SK-N-SH (cell line): ENCODE data around the gene MAGI3. TPM values are rescaled to one million over a fixed set of nuclear protein-coding genes. Genes with fewer than 3 reads are reported as not detected.

ENCODE experiments used
- CTCF ChIA-PET: fragments of 300-600, 350-600 bp; formaldehyde crosslinking; extraction: SDS; loops from one replicate; lab custom pipeline; 2021; lab: Yijun Ruan, JAX
- POLR2A ChIA-PET: fragments of 350-600 bp; sonication (Branson Sonifier 250); formaldehyde crosslinking; extraction: SDS; loops from one replicate; lab custom pipeline; 2020; ENCODE audit warnings: antibody characterized with exemption, inconsistent platforms; lab: Yijun Ruan, JAX
- DNase-seq: peaks from one replicate; pipeline ENCODE4 v3.0.0; 2012
- H2AFZ ChIP-seq: fragments of 200-600 bp; sonication (generic); 2 replicates; pipeline ENCODE4 v1.8.1; 2016; ENCODE audit warnings: antibody characterized with exemption, mild to moderate bottlenecking, low read depth
- H3F3A ChIP-seq: fragments of 200-600 bp; sonication (generic); replicated peaks from 2 replicates; pipeline ENCODE3; 2016; ENCODE audit warnings: antibody characterized with exemption, mild to moderate bottlenecking; ENCODE audit not compliant: insufficient read depth
- H3K27ac ChIP-seq, 2 experiments: fragments of 200-500 bp in 1 of 2; fragments of 200-600 bp in 1 of 2; sonication (Bioruptor generic) in 1 of 2; sonication (generic), shearing (Covaris generic) in 1 of 2; 2 replicates each; pipeline versions ENCODE4 v1.5.1 to v1.6.1; 2014 to 2016; ENCODE audit warnings: low read depth in 2 of 2, inconsistent platforms in 1 of 2, low read length in 1 of 2, mild to moderate bottlenecking in 1 of 2, mixed read lengths in 1 of 2
- H3K27me3 ChIP-seq: fragments of 200-600 bp; sonication (generic), shearing (Covaris generic); 2 replicates; pipeline ENCODE4 v1.6.1; 2016; ENCODE audit warnings: mixed run types; ENCODE audit not compliant: insufficient read depth
- H3K36me3 ChIP-seq, 2 experiments: fragments of 200-500 bp in 1 of 2; fragments of 200-600 bp in 1 of 2; sonication (Bioruptor generic) in 1 of 2; sonication (generic) in 1 of 2; replicated peaks in 1 of 2; 2 replicates each; pipeline versions ENCODE3 to v1.5.1; 2014 to 2016; ENCODE audit warnings: low read length in 1 of 2, mild to moderate bottlenecking in 1 of 2; ENCODE audit not compliant: insufficient read depth in 2 of 2, control insufficient read depth in 1 of 2
- H3K4me1 ChIP-seq, 2 experiments: fragments of 200-500 bp in 1 of 2; fragments of 200-600 bp in 1 of 2; sonication (Bioruptor generic) in 1 of 2; sonication (generic), shearing (Covaris generic) in 1 of 2; 2 replicates each; pipeline versions ENCODE4 v1.5.1 to v1.6.1; 2014 to 2016; ENCODE audit warnings: low read depth in 1 of 2, low read length in 1 of 2, mixed run types in 1 of 2; ENCODE audit not compliant: insufficient read depth in 2 of 2, control insufficient read depth in 1 of 2
- H3K4me2 ChIP-seq: fragments of 200-600 bp; sonication (generic), shearing (Covaris generic); 2 replicates; pipeline ENCODE4 v1.6.1; 2017; ENCODE audit warnings: mixed run types
- H3K4me3 ChIP-seq, 2 experiments: fragments of 200-500 bp in 1 of 2; fragments of 200-600 bp in 1 of 2; sonication (Bioruptor generic) in 1 of 2; sonication (generic), shearing (Covaris generic) in 1 of 2; 2 replicates each; pipeline versions ENCODE4 v1.5.1 to v1.8.1; 2014 to 2016; ENCODE audit warnings: low read depth in 2 of 2, inconsistent platforms in 1 of 2, low read length in 1 of 2, mild to moderate bottlenecking in 1 of 2, mixed read lengths in 1 of 2, moderate library complexity in 1 of 2
- H3K79me2 ChIP-seq: fragments of 200-600 bp; sonication (generic); 2 replicates; pipeline ENCODE4 v1.8.1; 2017; ENCODE audit warnings: mild to moderate bottlenecking; ENCODE audit not compliant: insufficient read depth
- H3K9ac ChIP-seq: fragments of 200-600 bp; sonication (generic); 2 replicates; pipeline ENCODE4 v1.6.1; 2017; ENCODE audit warnings: mixed run types
- H3K9me2 ChIP-seq: fragments of 200-600 bp; sonication (generic); 2 replicates; pipeline ENCODE4 v1.6.1; 2017; ENCODE audit warnings: mixed run types
- H3K9me3 ChIP-seq: fragments of 200-600 bp; sonication (generic); 2 replicates; pipeline ENCODE4 v1.6.1; 2017; ENCODE audit warnings: mixed run types, mild to moderate bottlenecking, moderate library complexity
- H4K20me1 ChIP-seq: fragments of 200-600 bp; sonication (generic); 2 replicates; pipeline ENCODE4 v1.6.1; 2017; ENCODE audit warnings: mild to moderate bottlenecking, mixed run types; ENCODE audit not compliant: insufficient read depth
- CTCF ChIP-seq: fragments of 200-600 bp; sonication (generic); IDR thresholded peaks from 2 replicates; pipeline ENCODE4 v1.6.1; 2017; ENCODE audit warnings: antibody characterized with exemption, mild to moderate bottlenecking, moderate library complexity
- ELF1 ChIP-seq: IDR thresholded peaks from 2 replicates; pipeline ENCODE4 v1.4.0; 2012
- EP300 ChIP-seq, 2 experiments: IDR thresholded peaks; 2 replicates each; pipeline versions ENCODE4 v1.4.0 to v1.6.1; 2012; ENCODE audit warnings: borderline replicate concordance in 1 of 2, low read depth in 1 of 2, low read length in 1 of 2
- EZH2phosphoT487 ChIP-seq: fragments of 200-600 bp; sonication (generic); IDR thresholded peaks from 2 replicates; pipeline ENCODE4 v1.6.1; 2017; ENCODE audit warnings: low read depth, mixed run types, mild to moderate bottlenecking, antibody characterized with exemption, moderate library complexity, borderline replicate concordance
- FOXJ3 ChIP-seq: sonication (generic); formaldehyde crosslinking; IDR thresholded peaks from 2 replicates; pipeline ENCODE4 v1.5.1; 2020; ENCODE audit warnings: mild to moderate bottlenecking, missing genetic modification reagents
- GABPA ChIP-seq: IDR thresholded peaks from 2 replicates; pipeline ENCODE4 v1.4.0; 2012; ENCODE audit warnings: low read depth, mild to moderate bottlenecking
- IRF3 ChIP-seq: fragments of 150-350 bp; IDR thresholded peaks from 2 replicates; pipeline ENCODE4 v1.6.1; 2016; ENCODE audit warnings: mild to moderate bottlenecking, low read depth, low read length
- JUND ChIP-seq: IDR thresholded peaks from 2 replicates; pipeline ENCODE4 v1.4.0; 2012
- MEF2A ChIP-seq: IDR thresholded peaks from 2 replicates; pipeline ENCODE4 v1.4.0; 2012; ENCODE audit warnings: low read depth, borderline replicate concordance
- MXI1 ChIP-seq: IDR thresholded peaks from 2 replicates; pipeline ENCODE4 v1.6.1; 2012; ENCODE audit warnings: mild to moderate bottlenecking, low read depth, low read length, improper control_type of control experiment
- NRF1 ChIP-seq: IDR thresholded peaks from 2 replicates; pipeline ENCODE4 v1.6.1; 2012; ENCODE audit warnings: low read depth, mild to moderate bottlenecking, low read length
- RAD21 ChIP-seq: IDR thresholded peaks from 2 replicates; pipeline ENCODE4 v1.6.1; 2012; ENCODE audit warnings: mild to moderate bottlenecking, low read length
- RCOR1 ChIP-seq: fragments of 150-350 bp; IDR thresholded peaks from 2 replicates; pipeline ENCODE4 v1.6.1; 2017; ENCODE audit warnings: antibody characterized with exemption, low read length
- REST ChIP-seq: IDR thresholded peaks from 2 replicates; pipeline ENCODE4 v1.6.1; 2012; ENCODE audit warnings: mild to moderate bottlenecking, low read depth, low read length, moderate library complexity
- RFX5 ChIP-seq: IDR thresholded peaks from 2 replicates; pipeline ENCODE4 v1.6.1; 2012; ENCODE audit warnings: mild to moderate bottlenecking, improper control_type of control experiment, low read length
- RXRA ChIP-seq: IDR thresholded peaks from 2 replicates; pipeline ENCODE4 v1.4.0; 2012; ENCODE audit warnings: low read depth, mild to moderate bottlenecking, borderline replicate concordance
- SIN3A ChIP-seq: IDR thresholded peaks from 2 replicates; pipeline ENCODE4 v1.6.1; 2012; ENCODE audit warnings: low read depth, mild to moderate bottlenecking, low read length, moderate library complexity, borderline replicate concordance
- SMC3 ChIP-seq: IDR thresholded peaks from 2 replicates; pipeline ENCODE4 v1.6.1; 2012; ENCODE audit warnings: low read depth, low read length, improper control_type of control experiment
- TCF12 ChIP-seq: IDR thresholded peaks from 2 replicates; pipeline ENCODE4 v1.4.0; 2012
- USF1 ChIP-seq: IDR thresholded peaks from 2 replicates; pipeline ENCODE4 v1.4.0; 2012; ENCODE audit warnings: low read depth, borderline replicate concordance
- polyA plus RNA-seq, 3 experiments: library from polyadenylated mRNA; depleted of rRNA; stranded (reverse); fragments of >200 nt; gene quantifications; 2 replicates each; pipeline ENCODE4 v1.2.3, GENCODE V29; 2012

MAGI3 gene
- polyA plus RNA-seq, 1 of the 3 experiments (the other 2 are of a cell fraction): 2.9 TPM

- TF ChIP-seq IRF3: no peak
- no peak for TF ChIP-seq NRF1
- no peak for TF ChIP-seq MXI1
- TF ChIP-seq RFX5: no peak
- no peak for TF ChIP-seq MEF2A
These were observed 39.3 kb downstream of the MAGI3 start (continued) for GRCh38 chr1:113429461-113430153.

GRCh38 chr1:113433184-113433583, 42.9 kb downstream of the MAGI3 start:
- no peak for TF ChIP-seq SIN3A
- no peak for TF ChIP-seq ELF1
- no peak for TF ChIP-seq RFX5
- TF ChIP-seq SMC3: no peak
- TF ChIP-seq EP300 (IDR thresholded peaks at IDR 0.05; ENCODE audit: borderline replicate concordance in 1 of 2, low read depth in 1 of 2, low read length in 1 of 2): no peak
- TF ChIP-seq GABPA: no peak
- no peak for TF ChIP-seq MEF2A
- no peak for TF ChIP-seq EZH2phosphoT487
- TF ChIP-seq RAD21: no peak
- TF ChIP-seq CTCF: no peak
- no peak for TF ChIP-seq REST
- TF ChIP-seq JUND: no peak
- TF ChIP-seq RCOR1: no peak
- no peak for TF ChIP-seq FOXJ3 (CRISPR knock-in tag)
- no peak for TF ChIP-seq USF1
- TF ChIP-seq RXRA: no peak
- TF ChIP-seq TCF12: no peak
- Histone ChIP-seq H3K27me3 (no peaks in the 10 kb centered on the region), H3K27ac (peak overlapping the region in 1 of 2 experiments; percentile 39; a peak in 2 of 4 replicates), H3K9me3 (no peaks in the 10 kb centered on the region), H3K9ac (no peak overlapping the region), H3K4me1 (peaks cover 0 to 10% of the 10 kb centered on the region in 2 experiments; a peak in 2 of 4 replicates), H3K79me2 (peaks cover 41% of the 10 kb centered on the region), H3K4me3 (no peak overlapping the region), H3F3A (no peaks in the 10 kb centered on the region), H2AFZ (no peak overlapping the region), H3K36me3 (no peaks in the 10 kb centered on the region), H3K4me2 (no peak overlapping the region), H3K9me2 (no peaks in the 10 kb centered on the region), H4K20me1 (no peaks in the 10 kb centered on the region)
- DNase-seq: no peak
- POLR2A ChIA-PET: no interaction called here
- CTCF ChIA-PET: interaction anchor here (0.9 to 2.0 kb wide), 2 partner anchors 20 to 292 kb away, joined by 3 to 5 read pairs; no protein-coding TSS in a partner anchor
